ENCODE data around the gene AP1G1. TPM values are rescaled to one million over a fixed set of nuclear protein-coding genes. Genes with fewer than 3 reads are reported as not detected.

The AP1G1 gene
- total RNA-seq, 4 donors from 2014 or later: 104 to 270 (median 121) TPM

DNA sequence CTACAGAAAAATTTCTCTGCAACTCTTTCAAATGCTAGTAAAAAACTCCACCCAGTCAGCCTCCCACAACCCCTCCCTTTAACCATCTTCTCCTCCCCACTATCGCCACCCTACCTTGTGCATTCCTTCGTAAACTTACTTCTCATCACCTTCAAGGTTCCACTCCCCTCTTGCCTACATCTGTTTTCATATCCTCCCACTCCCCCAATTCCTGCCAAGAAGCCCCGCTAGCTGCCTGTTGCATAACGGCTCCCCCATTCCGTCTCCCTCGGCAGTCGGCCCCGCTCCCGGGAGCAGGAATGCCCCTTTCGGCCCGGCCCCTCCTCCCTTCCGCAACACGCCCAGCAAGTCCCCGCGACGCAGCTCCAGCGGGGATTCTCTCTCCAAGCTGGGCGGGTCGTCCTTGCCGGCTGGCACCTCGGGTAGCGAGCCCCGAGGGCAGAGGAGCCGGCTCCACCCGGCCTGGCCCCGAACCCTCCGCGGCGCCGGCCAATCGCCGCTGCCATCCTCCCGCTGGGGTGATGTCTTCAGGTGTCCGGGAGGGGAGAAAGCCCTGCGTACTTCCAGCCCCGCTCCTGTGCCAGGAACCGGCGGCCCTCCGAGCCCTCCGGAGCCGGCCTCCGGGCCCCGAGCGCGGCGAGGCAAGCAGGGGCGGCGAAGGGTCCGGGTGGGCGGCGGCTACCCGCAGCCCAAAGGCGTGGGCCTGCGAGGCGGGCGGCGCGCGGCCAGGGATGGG is 85.7 kb downstream of the AP1G1 start:
- Histone ChIP-seq H3K4me1 (peaks cover 24 to 64% (median 41%) of the 10 kb centered on the region in 4 donors), H3K27ac (peak overlapping the region; percentile 93 to 99 (median 98)), H3K4me3 (peak overlapping the region; percentile 77 to 90 (median 88)), H3K27me3 (no peaks in the 10 kb centered on the region), H3K36me3 (no peaks in the 10 kb centered on the region), H3K9me3 (no peaks in the 10 kb centered on the region)
- intact Hi-C loops (cut with DNase I; ENCODE audit: low total_unique reads): loop anchor here (10.0 kb wide), 1 partner anchor 172 kb away; the partner anchor contains the start of gene IST1
- peak; percentile 80 for DNase-seq
- in situ Hi-C loops (cut with MboI; ENCODE audit: low pct_ligation_motif_present in 1 of 4, low pct_unique_long_range_greater_than_20kb in 1 of 4, low sequenced_read_pairs in 3 of 4): no loop called here
- WGBS, 2 donors (ENCODE audit: low coverage in 1 of 2): 0 to 2% methylated on average over 14 to 20 of the region's 59 CpGs
- TF ChIP-seq POLR2AphosphoS5 (IDR thresholded peaks at IDR 0.05) (peak; percentile 46 to 75 (median 62)), EP300 (IDR thresholded peaks at IDR 0.05; ENCODE audit: low read depth) (no peak), POLR2A (IDR thresholded peaks at IDR 0.05) (peak; percentile 59)
- TF ChIP-seq, protein P1, sequence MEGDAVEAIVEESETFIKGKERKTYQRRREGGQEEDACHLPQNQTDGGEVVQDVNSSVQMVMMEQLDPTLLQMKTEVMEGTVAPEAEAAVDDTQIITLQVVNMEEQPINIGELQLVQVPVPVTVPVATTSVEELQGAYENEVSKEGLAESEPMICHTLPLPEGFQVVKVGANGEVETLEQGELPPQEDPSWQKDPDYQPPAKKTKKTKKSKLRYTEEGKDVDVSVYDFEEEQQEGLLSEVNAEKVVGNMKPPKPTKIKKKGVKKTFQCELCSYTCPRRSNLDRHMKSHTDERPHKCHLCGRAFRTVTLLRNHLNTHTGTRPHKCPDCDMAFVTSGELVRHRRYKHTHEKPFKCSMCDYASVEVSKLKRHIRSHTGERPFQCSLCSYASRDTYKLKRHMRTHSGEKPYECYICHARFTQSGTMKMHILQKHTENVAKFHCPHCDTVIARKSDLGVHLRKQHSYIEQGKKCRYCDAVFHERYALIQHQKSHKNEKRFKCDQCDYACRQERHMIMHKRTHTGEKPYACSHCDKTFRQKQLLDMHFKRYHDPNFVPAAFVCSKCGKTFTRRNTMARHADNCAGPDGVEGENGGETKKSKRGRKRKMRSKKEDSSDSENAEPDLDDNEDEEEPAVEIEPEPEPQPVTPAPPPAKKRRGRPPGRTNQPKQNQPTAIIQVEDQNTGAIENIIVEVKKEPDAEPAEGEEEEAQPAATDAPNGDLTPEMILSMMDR (IDR thresholded peaks at IDR 0.05): no peak

DNA sequence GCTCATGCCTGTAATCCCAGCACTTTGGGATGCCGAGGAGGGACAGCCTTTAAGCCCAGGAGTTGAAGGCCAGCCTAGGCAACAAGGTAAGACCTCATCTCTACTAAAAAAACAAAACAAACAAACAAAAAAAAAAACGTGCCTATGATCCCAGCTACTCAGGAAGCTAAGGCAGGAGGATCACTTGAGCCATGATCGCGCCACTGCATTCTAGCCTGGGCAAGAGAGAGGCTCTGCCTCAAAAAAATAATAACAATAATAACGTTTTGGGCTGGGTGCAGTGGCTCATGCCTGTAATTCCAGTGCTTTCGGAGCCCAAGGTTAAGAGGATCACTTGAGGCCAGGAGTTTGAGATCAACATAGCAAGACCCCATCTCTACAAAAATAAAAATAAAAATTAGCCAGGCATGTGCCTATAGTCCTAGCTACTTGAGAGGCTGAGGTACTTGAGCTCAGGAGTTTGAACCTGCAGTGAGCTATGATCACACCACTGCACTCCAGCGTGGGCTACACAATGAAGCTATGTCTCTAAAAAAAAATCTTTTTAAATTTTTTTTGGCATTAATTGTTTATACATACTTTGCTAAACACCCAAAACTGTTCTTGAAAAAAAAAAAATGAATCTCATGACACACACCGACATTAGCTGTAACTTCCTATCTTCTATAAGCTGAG is 87.4 kb downstream of the AP1G1 start:
- Histone ChIP-seq H3K4me3 (no peak overlapping the region), H3K36me3 (no peaks in the 10 kb centered on the region), H3K27me3 (no peaks in the 10 kb centered on the region), H3K9me3 (no peaks in the 10 kb centered on the region), H3K4me1 (peaks cover 21 to 46% (median 30%) of the 10 kb centered on the region in 4 donors), H3K27ac (peak overlapping the region in 3 of 4 donors; percentile 93 to 99 (median 98))
- intact Hi-C loops (cut with DNase I; ENCODE audit: low total_unique reads): loop anchor here (10.0 kb wide), 1 partner anchor 174 kb away; the partner anchor contains the start of gene IST1
- in situ Hi-C loops (cut with MboI; ENCODE audit: low pct_ligation_motif_present in 1 of 4, low pct_unique_long_range_greater_than_20kb in 1 of 4, low sequenced_read_pairs in 3 of 4): no loop called here
- no peak for DNase-seq
- TF ChIP-seq, protein P1 (IDR thresholded peaks at IDR 0.05): no peak
- TF ChIP-seq POLR2AphosphoS5 (IDR thresholded peaks at IDR 0.05) (no peak), EP300 (IDR thresholded peaks at IDR 0.05; ENCODE audit: low read depth) (no peak), POLR2A (IDR thresholded peaks at IDR 0.05) (no peak)
- WGBS, 2 donors (ENCODE audit: low coverage in 1 of 2): 48 to 59% methylated on average over 5 to 8 of the region's 8 CpGs

GRCh38 chr16:71712501-71712900 is 96.1 kb downstream of the AP1G1 start:
- in situ Hi-C loops (cut with MboI; ENCODE audit: low pct_ligation_motif_present in 1 of 4, low pct_unique_long_range_greater_than_20kb in 1 of 4, low sequenced_read_pairs in 3 of 4) (no loop called here), intact Hi-C loops (cut with DNase I; ENCODE audit: low total_unique reads) (no loop called here)
- Histone ChIP-seq H3K27ac (no peak overlapping the region), H3K4me3 (no peak overlapping the region), H3K9me3 (no peaks in the 10 kb centered on the region), H3K27me3 (no peaks in the 10 kb centered on the region), H3K36me3 (no peaks in the 10 kb centered on the region), H3K4me1 (peaks cover under 1 to 26% (median 19%) of the 10 kb centered on the region in 4 donors)
- TF ChIP-seq, protein P1 (IDR thresholded peaks at IDR 0.05): no peak
- TF ChIP-seq POLR2AphosphoS5 (IDR thresholded peaks at IDR 0.05) (no peak), EP300 (IDR thresholded peaks at IDR 0.05; ENCODE audit: low read depth) (no peak), POLR2A (IDR thresholded peaks at IDR 0.05) (no peak)
- no peak for DNase-seq
- WGBS, 2 donors (ENCODE audit: low coverage in 1 of 2): 59 to 75% methylated on average over 1 of the region's 1 CpG

GRCh38 chr16:71711789-71712188 is 96.8 kb downstream of the AP1G1 start:
- Histone ChIP-seq H3K27ac (no peak overlapping the region), H3K27me3 (no peaks in the 10 kb centered on the region), H3K36me3 (no peaks in the 10 kb centered on the region), H3K4me1 (peaks cover 3 to 30% (median 22%) of the 10 kb centered on the region in 4 donors), H3K9me3 (no peaks in the 10 kb centered on the region), H3K4me3 (no peak overlapping the region)
- intact Hi-C loops (cut with DNase I; ENCODE audit: low total_unique reads) (no loop called here), in situ Hi-C loops (cut with MboI; ENCODE audit: low pct_ligation_motif_present in 1 of 4, low pct_unique_long_range_greater_than_20kb in 1 of 4, low sequenced_read_pairs in 3 of 4) (no loop called here)
- DNase-seq: no peak
- WGBS, 2 donors (ENCODE audit: low coverage in 1 of 2): 61 to 78% methylated on average over 3 of the region's 3 CpGs
- TF ChIP-seq POLR2A (IDR thresholded peaks at IDR 0.05): no peak
- no peak for TF ChIP-seq EP300 (IDR thresholded peaks at IDR 0.05; ENCODE audit: low read depth)
- no peak for TF ChIP-seq POLR2AphosphoS5 (IDR thresholded peaks at IDR 0.05)
- TF ChIP-seq, protein P1 (IDR thresholded peaks at IDR 0.05): no peak
